Measurements from ENCODE around the gene EFCAB6.

DNA sequence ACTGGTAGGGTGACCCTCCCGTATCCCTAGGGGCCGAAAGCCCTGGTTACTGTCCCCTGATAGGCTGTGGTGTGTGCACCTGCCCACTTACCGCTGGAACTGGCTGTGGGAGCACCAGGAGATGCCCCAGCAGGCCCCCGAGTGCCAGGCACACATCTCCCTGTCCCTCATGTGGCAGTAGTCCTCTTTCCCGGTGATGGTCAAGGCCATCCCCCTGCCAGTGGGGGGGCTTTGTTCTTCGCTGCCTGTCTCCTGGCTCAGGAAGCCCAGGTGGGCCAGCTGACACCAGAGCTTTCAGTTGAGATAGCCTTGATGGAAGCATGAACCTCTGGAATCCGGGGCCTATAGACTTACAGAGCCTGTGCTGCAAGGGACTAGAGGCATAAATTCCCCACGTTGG, 299.8 kb downstream of the EFCAB6 start:
- TF ChIP-seq, protein P1, sequence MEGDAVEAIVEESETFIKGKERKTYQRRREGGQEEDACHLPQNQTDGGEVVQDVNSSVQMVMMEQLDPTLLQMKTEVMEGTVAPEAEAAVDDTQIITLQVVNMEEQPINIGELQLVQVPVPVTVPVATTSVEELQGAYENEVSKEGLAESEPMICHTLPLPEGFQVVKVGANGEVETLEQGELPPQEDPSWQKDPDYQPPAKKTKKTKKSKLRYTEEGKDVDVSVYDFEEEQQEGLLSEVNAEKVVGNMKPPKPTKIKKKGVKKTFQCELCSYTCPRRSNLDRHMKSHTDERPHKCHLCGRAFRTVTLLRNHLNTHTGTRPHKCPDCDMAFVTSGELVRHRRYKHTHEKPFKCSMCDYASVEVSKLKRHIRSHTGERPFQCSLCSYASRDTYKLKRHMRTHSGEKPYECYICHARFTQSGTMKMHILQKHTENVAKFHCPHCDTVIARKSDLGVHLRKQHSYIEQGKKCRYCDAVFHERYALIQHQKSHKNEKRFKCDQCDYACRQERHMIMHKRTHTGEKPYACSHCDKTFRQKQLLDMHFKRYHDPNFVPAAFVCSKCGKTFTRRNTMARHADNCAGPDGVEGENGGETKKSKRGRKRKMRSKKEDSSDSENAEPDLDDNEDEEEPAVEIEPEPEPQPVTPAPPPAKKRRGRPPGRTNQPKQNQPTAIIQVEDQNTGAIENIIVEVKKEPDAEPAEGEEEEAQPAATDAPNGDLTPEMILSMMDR (conservative IDR thresholded peaks at IDR 0.05), result no peak
- no peak for TF ChIP-seq EZH2 (IDR thresholded peaks at IDR 0.05; ENCODE audit: low read depth)

Data from PC-9 (cell line).